ENCODE results near the gene CRYGB.
"Not testable (repeated sequence)": the region's sequence is repeated elsewhere in the genome, so short reads cannot be mapped to it uniquely, and the experiment has no call there.

CRYGB gene

GRCh38 chr2:208147008-208147407 is 1.1 kb upstream of the CRYGB start:
- DNase-seq = no peak
- H3K9me3 ChIP-seq = no peaks in the 10 kb centered on the region
- no peak overlapping the region for H3K4me3 ChIP-seq (ENCODE audit: low read depth, low read length)
- H3K36me3 ChIP-seq = no peaks in the 10 kb centered on the region
- no peak for TF ChIP-seq CTCF (IDR thresholded peaks at IDR 0.05; ENCODE audit: low read depth, low read length)
- peaks cover 8% of the 10 kb centered on the region for H3K4me1 ChIP-seq
- H3K27me3 ChIP-seq = no peaks in the 10 kb centered on the region

- peaks cover 10% of the 10 kb centered on the region for H3K4me1 ChIP-seq
- H3K9me3 ChIP-seq = peaks cover 1% of the 10 kb centered on the region; the same call in 1 of the 2 replicates
- no peaks in the 10 kb centered on the region for H3K36me3 ChIP-seq
- no peak for DNase-seq
- H3K4me3 ChIP-seq (ENCODE audit: low read depth, low read length) = no peak overlapping the region
- H3K27me3 ChIP-seq = no peaks in the 10 kb centered on the region
- TF ChIP-seq CTCF (IDR thresholded peaks at IDR 0.05; ENCODE audit: low read depth, low read length) = no peak
Measured at GRCh38 chr2:208142925-208143799, 2.8 kb downstream of the CRYGB start.

- TF ChIP-seq CTCF (IDR thresholded peaks at IDR 0.05; ENCODE audit: low read depth, low read length) = no peak
- Histone ChIP-seq H3K4me3 (ENCODE audit: low read depth, low read length) (no peak overlapping the region), H3K27me3 (no peaks in the 10 kb centered on the region), H3K36me3 (no peaks in the 10 kb centered on the region), H3K4me1 (peaks cover 10% of the 10 kb centered on the region), H3K9me3 (peaks cover 3% of the 10 kb centered on the region; the same call in 1 of the 2 replicates)
- no peak for DNase-seq
Measured at GRCh38 chr2:208142240-208142924, 3.6 kb downstream of the CRYGB start.

- no peaks in the 10 kb centered on the region for H3K27me3 ChIP-seq
- H3K9me3 ChIP-seq = peaks cover 3% of the 10 kb centered on the region; the same call in 1 of the 2 replicates
- no peaks in the 10 kb centered on the region for H3K36me3 ChIP-seq
- H3K4me1 ChIP-seq = peaks cover 10% of the 10 kb centered on the region
- DNase-seq = no peak
- H3K4me3 ChIP-seq (ENCODE audit: low read depth, low read length) = no peak overlapping the region
- no peak for TF ChIP-seq CTCF (IDR thresholded peaks at IDR 0.05; ENCODE audit: low read depth, low read length)
Measured at GRCh38 chr2:208139447-208139846, 6.5 kb downstream of the CRYGB start.

- DNase-seq; H3K9me3 ChIP-seq; H3K4me3 ChIP-seq (ENCODE audit: low read depth, low read length); H3K27me3 ChIP-seq; H3K36me3 ChIP-seq: not testable (repeated sequence)
- peaks cover 10% of the 10 kb centered on the region for H3K4me1 ChIP-seq
Measured at GRCh38 chr2:208138334-208138733, 7.6 kb downstream of the CRYGB start.

GRCh38 chr2:208136716-208137094 is 9.3 kb downstream of the CRYGB start:
- no peak for TF ChIP-seq CTCF (IDR thresholded peaks at IDR 0.05; ENCODE audit: low read depth, low read length)
- Histone ChIP-seq H3K4me1 (no peaks in the 10 kb centered on the region), H3K4me3 (ENCODE audit: low read depth, low read length) (no peak overlapping the region), H3K36me3 (no peaks in the 10 kb centered on the region), H3K9me3 (peaks cover 3% of the 10 kb centered on the region; the same call in 1 of the 2 replicates), H3K27me3 (no peaks in the 10 kb centered on the region)
- no peak for DNase-seq

All from BE2C (cell line).